ENCODE data around the gene UBAC2. TPM values are rescaled to one million over a fixed set of nuclear protein-coding genes. Genes with fewer than 3 reads are reported as not detected.

The UBAC2 gene
- total RNA-seq, 1 donor from 2014 or later: 44.3 TPM

DNA sequence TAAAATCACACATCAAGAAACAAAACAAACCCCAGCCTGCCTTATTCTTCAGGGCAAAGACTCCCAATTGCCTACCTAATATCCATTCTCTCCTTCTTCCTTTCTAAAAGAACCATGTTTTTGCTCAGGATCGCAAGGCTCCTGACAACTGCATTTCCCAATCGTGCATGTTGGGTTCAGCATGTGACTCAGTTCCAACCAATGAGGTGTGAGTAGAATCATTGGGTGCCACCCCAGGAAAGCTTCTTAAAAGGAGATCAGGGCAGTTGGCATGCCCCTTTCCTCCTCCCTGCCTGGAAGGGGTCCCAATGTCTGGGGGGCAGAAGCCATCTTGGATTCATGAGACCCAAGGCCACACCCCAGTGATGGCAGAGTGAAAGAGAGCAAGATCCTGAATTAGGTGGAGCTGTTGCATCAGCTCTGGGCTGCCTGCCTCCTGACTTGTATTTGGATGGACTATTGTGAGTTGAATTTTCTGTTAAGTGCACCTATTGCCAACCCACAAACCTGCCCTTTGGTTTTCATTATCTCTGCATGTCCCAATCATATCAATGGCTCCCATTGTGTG is 26.0 kb upstream of the UBAC2 start:
- intact Hi-C loops (cut with micrococcal nuclease): loop anchor here (5.0 kb wide), 2 partner anchors 93 to 263 kb away; no protein-coding TSS in a partner anchor
- peaks cover 42% of the 10 kb centered on the region for H3K27me3 ChIP-seq (ENCODE audit: low read depth)
- TF ChIP-seq, protein P1, sequence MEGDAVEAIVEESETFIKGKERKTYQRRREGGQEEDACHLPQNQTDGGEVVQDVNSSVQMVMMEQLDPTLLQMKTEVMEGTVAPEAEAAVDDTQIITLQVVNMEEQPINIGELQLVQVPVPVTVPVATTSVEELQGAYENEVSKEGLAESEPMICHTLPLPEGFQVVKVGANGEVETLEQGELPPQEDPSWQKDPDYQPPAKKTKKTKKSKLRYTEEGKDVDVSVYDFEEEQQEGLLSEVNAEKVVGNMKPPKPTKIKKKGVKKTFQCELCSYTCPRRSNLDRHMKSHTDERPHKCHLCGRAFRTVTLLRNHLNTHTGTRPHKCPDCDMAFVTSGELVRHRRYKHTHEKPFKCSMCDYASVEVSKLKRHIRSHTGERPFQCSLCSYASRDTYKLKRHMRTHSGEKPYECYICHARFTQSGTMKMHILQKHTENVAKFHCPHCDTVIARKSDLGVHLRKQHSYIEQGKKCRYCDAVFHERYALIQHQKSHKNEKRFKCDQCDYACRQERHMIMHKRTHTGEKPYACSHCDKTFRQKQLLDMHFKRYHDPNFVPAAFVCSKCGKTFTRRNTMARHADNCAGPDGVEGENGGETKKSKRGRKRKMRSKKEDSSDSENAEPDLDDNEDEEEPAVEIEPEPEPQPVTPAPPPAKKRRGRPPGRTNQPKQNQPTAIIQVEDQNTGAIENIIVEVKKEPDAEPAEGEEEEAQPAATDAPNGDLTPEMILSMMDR (IDR thresholded peaks at IDR 0.05; ENCODE audit: borderline replicate concordance): no peak

DNA sequence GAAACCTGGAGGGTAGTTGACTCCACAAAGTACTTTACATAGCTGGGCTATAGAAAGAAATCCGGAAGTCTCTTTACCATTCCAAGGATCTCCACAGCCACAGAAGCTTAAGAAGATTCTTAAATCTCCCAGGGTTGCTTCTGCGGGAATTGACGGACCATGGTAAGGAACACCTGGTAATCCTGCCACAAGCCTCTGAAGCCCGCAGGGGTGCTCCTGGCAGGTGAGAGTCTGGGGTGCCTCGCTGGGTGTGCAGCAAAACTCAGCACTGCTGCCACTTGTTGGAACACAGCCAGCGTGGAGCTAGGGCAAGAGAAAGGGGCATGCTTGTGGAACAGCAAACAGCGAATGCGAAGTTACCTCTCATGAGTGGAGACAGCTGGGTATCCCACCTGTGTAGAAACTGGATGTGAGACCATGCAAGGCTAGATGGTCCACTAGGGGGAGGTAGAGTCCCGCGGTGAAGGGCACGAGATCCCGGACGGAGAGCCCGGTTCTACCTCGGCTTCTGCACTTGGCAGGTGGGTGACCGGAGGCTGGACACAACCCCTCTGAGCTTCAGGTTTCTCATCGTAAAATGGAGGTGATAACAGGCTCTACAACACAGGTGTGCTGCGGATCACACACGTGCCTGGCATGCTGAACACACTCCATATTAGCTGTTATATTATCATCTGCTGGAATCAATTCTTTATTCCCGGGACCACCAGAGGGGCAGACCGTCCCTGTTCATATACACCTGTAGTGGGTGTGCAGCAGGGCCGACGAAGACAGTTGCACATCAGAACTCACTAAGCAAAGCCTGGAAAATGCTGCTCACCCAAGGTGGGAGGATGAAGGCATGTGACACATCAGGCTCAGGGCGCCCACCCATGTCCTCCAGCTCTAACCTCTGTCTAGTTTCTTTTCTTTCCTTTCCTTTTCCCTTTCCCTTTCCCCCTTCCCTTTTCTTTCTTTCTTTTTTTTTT is 24.1 kb upstream of the UBAC2 start:
- peak; percentile 65 for DNase-seq
- Histone ChIP-seq H3K4me1 (no peaks in the 10 kb centered on the region), H3K4me3 (no peak overlapping the region), H3K36me3 (no peaks in the 10 kb centered on the region), H3K9me3 (replicated peaks) (no peaks in the 10 kb centered on the region), H3K27ac (replicated peaks) (no peak overlapping the region), H3K27me3 (ENCODE audit: low read depth) (peaks cover 52% of the 10 kb centered on the region)
- TF ChIP-seq, protein P1 (IDR thresholded peaks at IDR 0.05; ENCODE audit: borderline replicate concordance): peak; percentile 97
- intact Hi-C loops (cut with micrococcal nuclease): loop anchor here (5.0 kb wide), 2 partner anchors 91 to 261 kb away; no protein-coding TSS in a partner anchor

More for the DNA sequence above, 26.0 kb upstream of the UBAC2 start:
- no peak for DNase-seq
- Histone ChIP-seq H3K4me3 (no peak overlapping the region), H3K4me1 (no peaks in the 10 kb centered on the region), H3K36me3 (no peaks in the 10 kb centered on the region), H3K27ac (replicated peaks) (no peak overlapping the region), H3K9me3 (replicated peaks) (no peaks in the 10 kb centered on the region)

DNA sequence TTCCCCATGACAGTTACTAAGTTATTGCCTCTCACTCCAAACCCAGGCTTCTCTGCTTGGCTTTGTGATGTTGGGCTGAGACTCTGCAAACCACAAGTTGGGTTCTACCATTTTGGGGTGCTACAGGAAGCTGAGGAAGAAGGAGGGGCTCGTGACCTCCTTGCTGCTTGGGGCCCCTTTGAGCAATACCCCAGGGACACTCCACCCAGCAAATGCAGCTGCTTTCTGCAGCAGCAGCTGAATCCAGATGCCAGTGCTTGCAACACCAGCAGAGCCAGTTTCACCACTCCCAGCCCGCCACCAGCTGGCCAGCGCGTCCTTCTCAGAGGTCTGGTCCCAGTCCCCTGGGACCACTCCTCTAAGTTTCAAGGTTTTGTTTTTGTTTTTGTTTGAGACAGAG is 22.0 kb upstream of the UBAC2 start:
- peak; percentile 30 for DNase-seq
- H3K4me1 ChIP-seq: no peaks in the 10 kb centered on the region

DNA sequence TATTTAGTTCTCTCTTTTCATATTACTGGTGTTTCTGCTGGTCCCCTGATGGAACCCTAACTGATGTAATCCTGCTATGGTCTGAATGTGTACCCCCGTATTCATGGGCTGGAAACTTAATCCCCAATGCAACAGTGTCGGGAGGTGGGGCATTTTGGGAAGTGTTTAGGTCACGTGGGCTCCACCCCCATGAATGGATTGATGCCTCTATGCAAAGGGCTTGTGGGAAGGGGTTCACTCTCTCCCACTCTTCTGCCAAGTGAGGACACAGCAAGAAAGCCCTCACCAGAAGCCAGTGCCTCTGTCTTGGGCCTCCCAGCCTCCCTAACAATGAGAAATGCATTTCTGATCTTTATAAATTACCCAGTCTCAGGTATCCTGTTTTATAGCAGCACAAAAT is 21.2 kb upstream of the UBAC2 start:
- TF ChIP-seq, protein P1 (IDR thresholded peaks at IDR 0.05; ENCODE audit: borderline replicate concordance): no peak
- Histone ChIP-seq H3K4me3 (no peak overlapping the region), H3K27me3 (ENCODE audit: low read depth) (peaks cover 32% of the 10 kb centered on the region), H3K36me3 (no peaks in the 10 kb centered on the region), H3K9me3 (replicated peaks) (peaks cover 18% of the 10 kb centered on the region), H3K27ac (replicated peaks) (no peak overlapping the region), H3K4me1 (no peaks in the 10 kb centered on the region)
- no peak for DNase-seq
- intact Hi-C loops (cut with micrococcal nuclease): loop anchor here (5.0 kb wide), 2 partner anchors 88 to 258 kb away; no protein-coding TSS in a partner anchor

More for the DNA sequence above, 22.0 kb upstream of the UBAC2 start:
- peaks cover 18% of the 10 kb centered on the region for H3K9me3 ChIP-seq (replicated peaks)
- TF ChIP-seq, protein P1 (IDR thresholded peaks at IDR 0.05; ENCODE audit: borderline replicate concordance): no peak
- no peak overlapping the region for H3K27ac ChIP-seq (replicated peaks)
- no peaks in the 10 kb centered on the region for H3K36me3 ChIP-seq
- no peak overlapping the region for H3K4me3 ChIP-seq
- peaks cover 40% of the 10 kb centered on the region for H3K27me3 ChIP-seq (ENCODE audit: low read depth)
- intact Hi-C loops (cut with micrococcal nuclease): loop anchor here (5.0 kb wide), 2 partner anchors 89 to 259 kb away; no protein-coding TSS in a partner anchor

DNA sequence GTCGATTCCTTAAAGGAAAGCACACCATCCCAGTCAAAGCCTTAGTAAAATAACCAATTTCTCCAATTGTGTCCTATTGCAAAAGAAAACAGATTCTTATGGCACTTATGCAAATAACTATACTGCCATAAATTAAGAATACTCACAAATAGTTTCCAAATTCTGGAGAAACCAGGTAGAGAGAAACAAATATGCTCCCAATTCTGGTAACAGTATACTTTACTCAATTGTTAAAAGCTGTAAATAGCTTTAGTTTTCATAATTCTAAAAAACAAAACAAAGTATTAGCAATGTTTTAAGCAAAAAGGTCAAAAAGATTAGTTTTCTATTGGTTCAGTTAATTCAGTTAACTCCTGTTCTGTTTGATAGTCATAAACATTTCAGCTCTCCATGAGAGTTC is 18.2 kb upstream of the UBAC2 start:
- Histone ChIP-seq H3K4me3 (no peak overlapping the region), H3K27ac (replicated peaks) (no peak overlapping the region), H3K9me3 (replicated peaks) (peaks cover 18% of the 10 kb centered on the region), H3K27me3 (ENCODE audit: low read depth) (peaks cover 12% of the 10 kb centered on the region), H3K4me1 (no peaks in the 10 kb centered on the region), H3K36me3 (no peaks in the 10 kb centered on the region)
- TF ChIP-seq, protein P1 (IDR thresholded peaks at IDR 0.05; ENCODE audit: borderline replicate concordance): no peak
- intact Hi-C loops (cut with micrococcal nuclease): no loop called here
- no peak for DNase-seq

Measured in left ventricle myocardium inferior (tissue), 1 donor.